K562 treated with DMSO at 1 percent for 12 hours (cell line): Measurements from ENCODE around the gene OR7D4. TPM values are rescaled to one million over a fixed set of nuclear protein-coding genes. Genes with fewer than 3 reads are reported as not detected.

Source experiments
- total RNA-seq: library from RNA; unstranded; fragments of 300-600 nt; gene quantifications from 2 replicates; pipeline ENCODE4 v1.2.3, GENCODE V29; 2022; ENCODE audit not compliant: insufficient read depth

OR7D4 gene
- total RNA-seq: not detected in 2 replicates

GRCh38 chr19:9219489-9219888, at the start of gene OR7D4:
TSS of gene OR7D4 (minus strand) at chr19:9219589. CDS start at chr19:9214837, 4,752 bp downstream.

GRCh38 chr19:9250630-9251029, 31.2 kb upstream of the OR7D4 start, which contains the start of gene OR7E24:
TSS of gene OR7E24 (plus strand) at chr19:9250930. CDS start at chr19:9251044, 114 bp downstream.

DNA sequence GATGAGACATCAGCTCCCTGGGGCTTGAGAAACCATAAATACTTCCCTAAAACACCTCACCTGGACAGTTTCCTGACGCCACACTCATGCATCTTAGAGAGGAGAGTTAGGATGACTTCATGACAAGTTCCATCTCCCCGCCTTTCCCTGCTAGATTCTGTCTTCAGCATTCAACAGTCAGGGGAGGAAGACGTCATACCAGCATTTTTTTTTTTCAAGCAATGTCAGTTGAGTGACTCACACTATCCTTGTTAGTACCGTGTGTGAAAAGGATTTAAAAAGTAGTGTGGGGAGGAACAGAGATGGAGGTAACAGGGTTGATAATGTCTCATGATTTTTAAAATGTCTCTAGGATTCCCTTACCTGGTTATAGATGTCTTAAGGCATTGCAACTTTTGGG, 40.5 kb downstream of the OR7D4 start, which contains the start of gene OR7D2:
Gene OR7D2, plus strand, starts transcription at position 79 of the 400 bp plus-strand sequence. CDS start 6,803 bp downstream, outside the sequence.

Other genes starting within 250 kb of the OR7D4 start
- gene MUC16, start 209.2 kb downstream of the OR7D4 start, total RNA-seq: not detected in 2 replicates
- not detected in 2 replicates for gene OR1M1, start 132.5 kb downstream of the OR7D4 start, total RNA-seq
- gene OR7G2, start 112.1 kb downstream of the OR7D4 start, total RNA-seq: not detected in 2 replicates
- not detected in 2 replicates for gene OR7G1, start 103.8 kb downstream of the OR7D4 start, total RNA-seq
- gene OR7G3, start 92.6 kb downstream of the OR7D4 start, total RNA-seq: not detected in 2 replicates
- gene ZNF317, start 79.2 kb downstream of the OR7D4 start, total RNA-seq: 7.0 and 26.1 TPM in 2 replicates
- 0.40 and 1.1 TPM in 2 replicates for gene OR7D2, start 40.6 kb downstream of the OR7D4 start, total RNA-seq
- gene OR7E24, start 31.3 kb upstream of the OR7D4 start, total RNA-seq: not detected in 2 replicates
- gene ZNF699, start 90.2 kb upstream of the OR7D4 start, total RNA-seq: 0.36 and 2.5 TPM in 2 replicates
- 5.8 and 13.4 TPM in 2 replicates for gene ZNF559, start 104.6 kb upstream of the OR7D4 start, total RNA-seq
- gene ZNF177, start 143.4 kb upstream of the OR7D4 start, total RNA-seq: 1.1 and 4.4 TPM in 2 replicates
- 14.3 and 36.8 TPM in 2 replicates for gene ZNF266, start 216.0 kb upstream of the OR7D4 start, total RNA-seq